COLO668 (cell line): Measurements from ENCODE around the gene MSANTD7.

Experiments used
- DNase-seq: peaks from one replicate; lab custom pipeline; 2025; ENCODE audit not compliant: unreplicated experiment; lab: John Stamatoyannopoulos, UW

MSANTD7 gene

GRCh38 chr10:14880229-14880628, 42.1 kb downstream of the MSANTD7 start:
- no peak for DNase-seq

GRCh38 chr10:14884082-14884481, 46.0 kb downstream of the MSANTD7 start:
- DNase-seq = no peak
